GM12878 (cell line): ENCODE results near the gene CCDC85B. TPM values are rescaled to one million over a fixed set of nuclear protein-coding genes. Genes with fewer than 3 reads are reported as not detected.

Experiments
- BMI1 ChIP-seq: fragments of 450-650 bp; IDR thresholded peaks from 2 replicates; pipeline ENCODE4 v1.6.1; 2016; ENCODE audit warnings: mild to moderate bottlenecking, moderate library complexity, borderline replicate concordance
- BRCA1 ChIP-seq: IDR thresholded peaks from 2 replicates; pipeline ENCODE4 v1.6.1; 2011; ENCODE audit warnings: low read depth, low read length, improper control_type of control experiment
- CBFB ChIP-seq: IDR thresholded peaks from 2 replicates; pipeline ENCODE4 v1.6.1; 2016; ENCODE audit warnings: antibody characterized with exemption, low read depth
- ETV6 ChIP-seq, 2 experiments: fragments of 450-650 bp in 1 of 2; IDR thresholded peaks in 1 of 2; conservative IDR thresholded peaks in 1 of 2; 2 replicates each; pipeline ENCODE4 v1.6.1; 2014; ENCODE audit warnings: antibody characterized with exemption in 1 of 2, borderline replicate concordance in 1 of 2, low read depth in 1 of 2, mild to moderate bottlenecking in 1 of 2, moderate library complexity in 1 of 2
- MEF2B ChIP-seq: fragments of 450-650 bp; IDR thresholded peaks from 2 replicates; pipeline ENCODE4 v1.6.1; 2018; ENCODE audit warnings: mild to moderate bottlenecking, moderate library complexity; ENCODE audit not compliant: partially characterized antibody, poor library complexity, severe bottlenecking
- NFXL1 ChIP-seq: fragments of 450-650 bp; IDR thresholded peaks from 2 replicates; pipeline ENCODE4 v1.6.1; 2017; ENCODE audit warnings: antibody characterized with exemption, mild to moderate bottlenecking, borderline replicate concordance
- PAX5 ChIP-seq: IDR thresholded peaks from 2 replicates; pipeline ENCODE4 v1.6.1; 2011; ENCODE audit warnings: low read depth, low read length, borderline replicate concordance
- POLR2AphosphoS5 ChIP-seq: IDR thresholded peaks from 2 replicates; pipeline ENCODE4 v1.6.1; 2011; ENCODE audit warnings: mild to moderate bottlenecking, low read length, inconsistent platforms
- RELA ChIP-seq: fragments of 450-650 bp; IDR thresholded peaks from 2 replicates; pipeline ENCODE4 v1.8.0; 2014; ENCODE audit warnings: borderline replicate concordance; ENCODE audit not compliant: partially characterized antibody
- RUNX3 ChIP-seq: IDR thresholded peaks from 2 replicates; pipeline ENCODE4 v1.6.1; 2012; ENCODE audit warnings: low read length, inconsistent platforms
- SIX5 ChIP-seq: IDR thresholded peaks from 2 replicates; pipeline ENCODE4 v1.6.1; 2011; ENCODE audit warnings: mild to moderate bottlenecking, low read depth, low read length, moderate library complexity; ENCODE audit not compliant: severe bottlenecking
- TAF1 ChIP-seq: IDR thresholded peaks from 2 replicates; pipeline ENCODE4 v1.6.1; 2011; ENCODE audit warnings: mild to moderate bottlenecking, low read depth, low read length, borderline replicate concordance
- TBL1XR1 ChIP-seq: IDR thresholded peaks from 2 replicates; pipeline ENCODE4 v1.6.1; 2012; ENCODE audit warnings: low read depth, low read length, improper control_type of control experiment
- TCF12 ChIP-seq: IDR thresholded peaks from 2 replicates; pipeline ENCODE4 v1.6.1; 2011; ENCODE audit warnings: low read depth, mild to moderate bottlenecking, low read length
- ZBED1 ChIP-seq: IDR thresholded peaks from 2 replicates; pipeline ENCODE4 v1.6.1; 2016; ENCODE audit warnings: borderline replicate concordance
- ZSCAN29 ChIP-seq: fragments of 450-650 bp; IDR thresholded peaks from 2 replicates; pipeline ENCODE4 v1.6.1; 2017; ENCODE audit warnings: mild to moderate bottlenecking, moderate library complexity
- polyA plus RNA-seq, 11 experiments: library from polyadenylated mRNA; depleted of rRNA in 4 of 11; unstranded in 6 of 11; stranded (reverse) in 5 of 11; fragments of >200 nt; fragmentation: Nextera tagmentation in 4 of 11; fragmentation: Illumina TruSeq in 1 of 11; extraction: Ambion mirVana in 4 of 11; extraction: Trizol in 1 of 11; gene quantifications; 1 replicate in 1 of 11; 2 replicates in 10 of 11; pipeline versions ENCODE4 v1.2.1 to v1.2.3, GENCODE V29; 2011 to 2016; ENCODE audit warnings: inconsistent platforms in 2 of 11, missing spikeins in 2 of 11, low read depth in 1 of 11
- total RNA-seq, 4 experiments: library from RNA; depleted of rRNA in 3 of 4; stranded (reverse); fragments of >200 nt in 3 of 4; fragmentation: Illumina TruSeq in 1 of 4; extraction: Trizol in 1 of 4; gene quantifications; 2 replicates each; pipeline versions ENCODE4 v1.2.1 to v1.2.3, GENCODE V29; 2013 to 2021
- TF ChIP-seq, protein P1 (sequence below): IDR thresholded peaks from 2 replicates; pipeline ENCODE4 v1.6.1; 2012; ENCODE audit warnings: improper control_type of control experiment, low read depth, low read length; ENCODE audit not compliant: insufficient replicate concordance
- TF ChIP-seq, protein P2 (sequence below): IDR thresholded peaks from 2 replicates; pipeline ENCODE4 v1.6.1; 2011; ENCODE audit warnings: low read depth, mild to moderate bottlenecking, low read length, moderate library complexity, borderline replicate concordance; ENCODE audit errors: extremely low read depth
- TF ChIP-seq, protein P3 (sequence below): IDR thresholded peaks from 2 replicates; pipeline ENCODE4 v1.6.1; 2012; ENCODE audit warnings: low read depth, low read length, improper control_type of control experiment
- TF ChIP-seq, protein P4 (sequence below): IDR thresholded peaks from 2 replicates; pipeline ENCODE4 v1.6.1; 2011; ENCODE audit warnings: mild to moderate bottlenecking, low read depth, low read length, moderate library complexity; ENCODE audit not compliant: insufficient replicate concordance
- TF ChIP-seq, protein P5 (sequence below): IDR thresholded peaks from 2 replicates; pipeline ENCODE4 v1.6.1; 2011; ENCODE audit warnings: low read depth, low read length, improper control_type of control experiment, borderline replicate concordance

The CCDC85B gene
- total and polyA plus RNA-seq, 10 of the 15 experiments (the other 5 are each of a cell fraction or from before 2014, with no cell fraction given), result 0.32 to 114 (median 49.5) TPM

DNA sequence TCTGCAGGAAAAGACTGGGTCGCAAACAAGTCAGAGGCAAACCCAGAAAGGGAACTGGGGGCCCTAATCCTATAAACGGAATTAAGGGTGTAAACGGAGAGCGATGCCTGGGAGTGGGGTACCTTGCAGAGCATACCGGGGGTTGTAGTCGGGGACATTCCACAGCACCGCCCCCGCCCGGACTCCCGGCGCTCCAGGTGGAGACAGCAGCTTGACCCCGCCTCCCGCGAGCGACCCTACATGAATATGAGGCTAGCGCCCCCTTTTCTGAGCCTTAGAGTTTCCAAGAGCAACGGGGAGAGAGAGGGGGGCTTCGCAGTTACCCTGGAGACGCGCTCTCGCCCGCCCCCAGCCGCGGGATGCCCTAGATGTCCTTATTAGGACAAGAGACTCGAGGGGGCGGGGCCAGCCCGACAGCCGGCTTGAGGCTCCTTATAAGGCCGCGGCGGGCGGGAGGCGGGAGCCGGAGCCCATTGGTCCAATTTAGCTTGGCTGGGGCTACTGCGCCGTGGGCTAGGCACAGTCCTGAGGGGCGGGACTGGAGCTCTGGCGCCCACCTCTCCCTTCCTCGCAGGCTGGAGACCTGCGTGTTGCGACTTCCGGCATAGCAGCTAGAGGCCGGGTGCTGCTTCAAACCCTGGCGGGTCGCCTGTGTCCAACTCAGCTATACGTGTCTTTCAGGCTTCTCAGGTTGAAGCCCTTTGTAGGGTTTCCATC, 31.2 kb upstream of the CCDC85B start (continued):
- TF ChIP-seq, protein P1, sequence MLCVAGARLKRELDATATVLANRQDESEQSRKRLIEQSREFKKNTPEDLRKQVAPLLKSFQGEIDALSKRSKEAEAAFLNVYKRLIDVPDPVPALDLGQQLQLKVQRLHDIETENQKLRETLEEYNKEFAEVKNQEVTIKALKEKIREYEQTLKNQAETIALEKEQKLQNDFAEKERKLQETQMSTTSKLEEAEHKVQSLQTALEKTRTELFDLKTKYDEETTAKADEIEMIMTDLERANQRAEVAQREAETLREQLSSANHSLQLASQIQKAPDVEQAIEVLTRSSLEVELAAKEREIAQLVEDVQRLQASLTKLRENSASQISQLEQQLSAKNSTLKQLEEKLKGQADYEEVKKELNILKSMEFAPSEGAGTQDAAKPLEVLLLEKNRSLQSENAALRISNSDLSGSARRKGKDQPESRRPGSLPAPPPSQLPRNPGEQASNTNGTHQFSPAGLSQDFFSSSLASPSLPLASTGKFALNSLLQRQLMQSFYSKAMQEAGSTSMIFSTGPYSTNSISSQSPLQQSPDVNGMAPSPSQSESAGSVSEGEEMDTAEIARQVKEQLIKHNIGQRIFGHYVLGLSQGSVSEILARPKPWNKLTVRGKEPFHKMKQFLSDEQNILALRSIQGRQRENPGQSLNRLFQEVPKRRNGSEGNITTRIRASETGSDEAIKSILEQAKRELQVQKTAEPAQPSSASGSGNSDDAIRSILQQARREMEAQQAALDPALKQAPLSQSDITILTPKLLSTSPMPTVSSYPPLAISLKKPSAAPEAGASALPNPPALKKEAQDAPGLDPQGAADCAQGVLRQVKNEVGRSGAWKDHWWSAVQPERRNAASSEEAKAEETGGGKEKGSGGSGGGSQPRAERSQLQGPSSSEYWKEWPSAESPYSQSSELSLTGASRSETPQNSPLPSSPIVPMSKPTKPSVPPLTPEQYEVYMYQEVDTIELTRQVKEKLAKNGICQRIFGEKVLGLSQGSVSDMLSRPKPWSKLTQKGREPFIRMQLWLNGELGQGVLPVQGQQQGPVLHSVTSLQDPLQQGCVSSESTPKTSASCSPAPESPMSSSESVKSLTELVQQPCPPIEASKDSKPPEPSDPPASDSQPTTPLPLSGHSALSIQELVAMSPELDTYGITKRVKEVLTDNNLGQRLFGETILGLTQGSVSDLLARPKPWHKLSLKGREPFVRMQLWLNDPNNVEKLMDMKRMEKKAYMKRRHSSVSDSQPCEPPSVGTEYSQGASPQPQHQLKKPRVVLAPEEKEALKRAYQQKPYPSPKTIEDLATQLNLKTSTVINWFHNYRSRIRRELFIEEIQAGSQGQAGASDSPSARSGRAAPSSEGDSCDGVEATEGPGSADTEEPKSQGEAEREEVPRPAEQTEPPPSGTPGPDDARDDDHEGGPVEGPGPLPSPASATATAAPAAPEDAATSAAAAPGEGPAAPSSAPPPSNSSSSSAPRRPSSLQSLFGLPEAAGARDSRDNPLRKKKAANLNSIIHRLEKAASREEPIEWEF, result no peak
- TF ChIP-seq SIX5, result peak; percentile 42
- TF ChIP-seq, protein P2, sequence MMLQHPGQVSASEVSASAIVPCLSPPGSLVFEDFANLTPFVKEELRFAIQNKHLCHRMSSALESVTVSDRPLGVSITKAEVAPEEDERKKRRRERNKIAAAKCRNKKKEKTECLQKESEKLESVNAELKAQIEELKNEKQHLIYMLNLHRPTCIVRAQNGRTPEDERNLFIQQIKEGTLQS, result no peak
- TF ChIP-seq POLR2AphosphoS5, result peak; percentile 99
- TF ChIP-seq, protein P3, sequence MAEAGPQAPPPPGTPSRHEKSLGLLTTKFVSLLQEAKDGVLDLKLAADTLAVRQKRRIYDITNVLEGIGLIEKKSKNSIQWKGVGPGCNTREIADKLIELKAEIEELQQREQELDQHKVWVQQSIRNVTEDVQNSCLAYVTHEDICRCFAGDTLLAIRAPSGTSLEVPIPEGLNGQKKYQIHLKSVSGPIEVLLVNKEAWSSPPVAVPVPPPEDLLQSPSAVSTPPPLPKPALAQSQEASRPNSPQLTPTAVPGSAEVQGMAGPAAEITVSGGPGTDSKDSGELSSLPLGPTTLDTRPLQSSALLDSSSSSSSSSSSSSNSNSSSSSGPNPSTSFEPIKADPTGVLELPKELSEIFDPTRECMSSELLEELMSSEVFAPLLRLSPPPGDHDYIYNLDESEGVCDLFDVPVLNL, result peak; percentile 59; the same call in 1 of the 2 replicates
- no peak for TF ChIP-seq TBL1XR1
- TF ChIP-seq PAX5, result no peak
- no peak for TF ChIP-seq RUNX3
- no peak for TF ChIP-seq MEF2B
- TF ChIP-seq, protein P4, sequence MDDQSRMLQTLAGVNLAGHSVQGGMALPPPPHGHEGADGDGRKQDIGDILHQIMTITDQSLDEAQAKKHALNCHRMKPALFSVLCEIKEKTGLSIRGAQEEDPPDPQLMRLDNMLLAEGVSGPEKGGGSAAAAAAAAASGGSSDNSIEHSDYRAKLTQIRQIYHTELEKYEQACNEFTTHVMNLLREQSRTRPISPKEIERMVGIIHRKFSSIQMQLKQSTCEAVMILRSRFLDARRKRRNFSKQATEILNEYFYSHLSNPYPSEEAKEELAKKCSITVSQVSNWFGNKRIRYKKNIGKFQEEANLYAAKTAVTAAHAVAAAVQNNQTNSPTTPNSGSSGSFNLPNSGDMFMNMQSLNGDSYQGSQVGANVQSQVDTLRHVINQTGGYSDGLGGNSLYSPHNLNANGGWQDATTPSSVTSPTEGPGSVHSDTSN, result peak; percentile 3
- peak; percentile 72 for TF ChIP-seq BMI1
- 0 out of 2 replicates have a peak, but pooled peaks have one; percentile 35 for TF ChIP-seq ZBED1
- TF ChIP-seq, protein P5, sequence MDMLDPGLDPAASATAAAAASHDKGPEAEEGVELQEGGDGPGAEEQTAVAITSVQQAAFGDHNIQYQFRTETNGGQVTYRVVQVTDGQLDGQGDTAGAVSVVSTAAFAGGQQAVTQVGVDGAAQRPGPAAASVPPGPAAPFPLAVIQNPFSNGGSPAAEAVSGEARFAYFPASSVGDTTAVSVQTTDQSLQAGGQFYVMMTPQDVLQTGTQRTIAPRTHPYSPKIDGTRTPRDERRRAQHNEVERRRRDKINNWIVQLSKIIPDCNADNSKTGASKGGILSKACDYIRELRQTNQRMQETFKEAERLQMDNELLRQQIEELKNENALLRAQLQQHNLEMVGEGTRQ, result no peak
- TF ChIP-seq TCF12, result 0 out of 2 replicates have a peak, but pooled peaks have one; percentile 47
- peak; percentile 67; the same call in 1 of the 2 replicates for TF ChIP-seq CBFB
- no peak for TF ChIP-seq ETV6 (conservative IDR thresholded peaks at IDR 0.05 in 1 of 2, IDR thresholded peaks at IDR 0.05 in 1 of 2; ENCODE audit: borderline replicate concordance in 1 of 2, low read depth in 1 of 2)
- no peak for TF ChIP-seq NFXL1
- peak; percentile 97 for TF ChIP-seq TAF1
- TF ChIP-seq RELA, result peak; percentile 32
- TF ChIP-seq BRCA1, result no peak
- no peak for TF ChIP-seq ZSCAN29
